NT2/D1 (cell line): ENCODE measurements around the gene REPIN1.

Experiments used
- SUZ12 ChIP-seq: IDR thresholded peaks from 2 replicates; pipeline ENCODE4 v1.6.1; 2011; ENCODE audit not compliant: insufficient read length, insufficient read depth; ENCODE audit errors: extremely low read depth
- YY1 ChIP-seq: IDR thresholded peaks from 2 replicates; pipeline ENCODE4 v1.6.1; 2011; ENCODE audit not compliant: insufficient read length, insufficient read depth
- ZNF274 ChIP-seq: IDR thresholded peaks from 2 replicates; pipeline ENCODE4 v1.6.1; 2011; ENCODE audit warnings: mild to moderate bottlenecking, low read depth, low read length

DNA sequence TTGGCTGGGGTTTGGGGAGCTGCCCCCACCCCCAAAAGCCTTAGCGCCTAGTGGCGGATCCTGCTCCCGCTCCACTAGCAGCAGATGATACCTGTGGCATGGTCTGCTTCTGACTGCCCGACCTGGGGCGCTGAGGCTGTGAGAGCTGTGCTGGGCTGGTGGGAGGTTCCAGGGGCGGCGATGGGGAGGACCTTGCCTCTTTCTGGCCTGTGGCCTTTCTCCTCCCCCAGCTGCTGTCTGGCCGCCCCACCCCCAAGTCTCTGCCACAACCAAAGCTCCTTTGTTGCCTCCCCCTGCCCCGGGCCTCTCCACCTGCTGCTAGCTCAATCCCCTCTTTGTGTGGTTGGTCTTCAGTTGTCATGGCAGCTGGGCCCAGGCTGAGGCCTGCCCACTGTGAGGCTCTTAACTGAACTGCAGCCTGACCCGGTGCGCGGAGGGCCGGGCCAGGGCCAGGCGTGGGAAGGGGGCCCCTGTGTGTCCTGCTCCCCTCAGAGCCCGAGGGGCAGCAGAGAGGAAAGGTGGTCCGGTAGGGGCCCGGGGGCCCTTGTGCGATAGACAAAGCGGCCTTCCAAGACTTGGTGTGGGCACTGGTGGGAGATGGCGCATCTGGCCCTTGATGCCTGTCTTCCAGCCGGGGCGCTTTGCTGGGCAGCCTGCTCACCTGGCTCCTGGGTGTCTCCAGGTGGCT, 15.2 kb downstream of the REPIN1 start:
- TF ChIP-seq YY1 (no peak), ZNF274 (no peak), SUZ12 (no peak)
